A549 treated with GW870086 at 1 μM for 4 hours (cell line): ENCODE data around the gene TMEM229A. TPM values are rescaled to one million over a fixed set of nuclear protein-coding genes. Genes with fewer than 3 reads are reported as not detected.

Experiments
- total RNA-seq: library from RNA; stranded (reverse); fragments of 200-300 nt; extraction: Qiagen RNA extraction; gene quantifications from 5 replicates; pipeline ENCODE4 v1.2.3, GENCODE V29; 2022; ENCODE audit warnings: low read depth

Gene TMEM229A
- total RNA-seq, result not detected in 5 replicates

GRCh38 chr7:124032369-124033094, at the start of gene TMEM229A:
Gene TMEM229A (minus strand): TSS chr7:124033067. CDS start chr7:124033003, 64 bp downstream.

Other genes starting within 250 kb of the TMEM229A start
- gene HYAL4, start 187.9 kb downstream of the TMEM229A start, total RNA-seq, result 0.07 TPM in 1 of 5 replicates, not detected in the others
- not detected in 5 replicates for gene SPAM1, start 107.8 kb downstream of the TMEM229A start, total RNA-seq